OCI-LY7 (cell line): ENCODE data around the gene CHN2. TPM values are rescaled to one million over a fixed set of nuclear protein-coding genes. Genes with fewer than 3 reads are reported as not detected.

Source experiments
- total RNA-seq, 2 experiments: library from RNA; depleted of rRNA in 1 of 2; stranded (reverse); fragments of >200 nt in 1 of 2; shearing (Covaris generic) in 1 of 2; gene quantifications; 2 replicates each; pipeline ENCODE4 v1.2.3, GENCODE V29; 2014 to 2022

The CHN2 gene
- total RNA-seq, 2 experiments from 2014 or later = not detected

Other genes with a start within 250 kb of the CHN2 start
- not detected in 2 replicates for gene TRIL, start 236.4 kb upstream of the CHN2 start, total RNA-seq (2014; rRNA removed; shearing (Covaris generic))
- not detected in 2 replicates for gene TRIL, start 236.4 kb upstream of the CHN2 start, total RNA-seq (2022)
- not detected in 2 replicates for gene CPVL, start 48.2 kb upstream of the CHN2 start, total RNA-seq (2014; rRNA removed; shearing (Covaris generic))
- not detected in 2 replicates for gene CPVL, start 48.2 kb upstream of the CHN2 start, total RNA-seq (2022)